Endometrium (tissue), 2 donors: ENCODE data around the gene FGF1.

Experiments
- FAIRE-seq: peaks from 2 replicates; lab custom pipeline; 2012; peaks lifted over from hg19 to GRCh38; lab: Jason Lieb, UNC
- donor health status: control.
- donor health status: control.

The FGF1 gene

DNA sequence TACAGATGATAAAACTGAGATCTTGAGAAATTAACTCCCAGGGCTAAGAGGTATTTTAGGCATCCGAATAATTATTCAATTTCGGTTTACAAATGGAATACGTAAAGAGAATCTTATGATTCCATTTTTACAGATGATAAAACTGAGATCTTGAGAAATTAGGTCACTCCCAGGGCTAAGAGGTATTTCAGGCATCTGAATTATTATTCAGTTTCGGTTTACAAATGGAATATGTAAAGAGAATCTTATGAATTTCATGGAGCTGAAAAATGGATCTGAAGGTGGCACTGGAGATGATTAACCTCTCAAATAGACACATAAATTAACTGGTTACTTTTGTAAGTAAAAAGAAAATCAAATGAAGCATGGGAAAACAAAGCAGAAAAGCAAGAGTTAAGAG, 44.2 kb downstream of the FGF1 start:
- no peak for FAIRE-seq

DNA sequence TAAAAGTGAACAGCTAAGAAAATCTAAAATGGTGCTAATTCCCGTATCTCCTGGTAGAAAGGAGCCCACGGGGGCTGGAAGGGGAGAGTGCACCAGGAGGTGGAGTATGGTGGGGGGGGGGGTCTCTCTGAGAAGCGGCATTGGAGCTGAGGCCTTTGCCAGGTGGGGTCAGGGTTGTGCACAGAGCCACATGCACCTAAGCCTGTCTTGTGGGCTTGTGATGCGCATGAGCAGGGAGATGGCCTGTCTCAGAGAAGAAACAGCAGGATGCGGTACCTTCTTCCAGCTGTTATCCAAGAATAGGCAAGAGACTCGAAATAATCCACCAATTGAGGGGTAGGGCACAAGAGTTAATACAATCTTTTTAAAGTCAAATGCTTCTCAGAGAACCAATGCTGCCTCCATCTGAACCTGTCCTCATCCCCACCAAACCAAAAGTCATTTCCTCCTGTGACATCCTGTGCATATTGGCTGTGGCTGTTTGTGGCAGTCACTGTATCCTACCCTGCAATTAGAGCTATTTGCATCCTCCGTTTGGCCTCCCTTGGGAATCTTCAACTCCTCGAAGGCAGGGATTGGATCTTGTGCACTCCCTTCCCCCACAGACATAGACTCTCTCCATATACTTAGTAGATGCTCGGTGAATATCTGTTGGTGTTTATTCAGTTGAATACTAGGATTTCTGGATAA, 45.4 kb downstream of the FGF1 start:
- no peak for FAIRE-seq

DNA sequence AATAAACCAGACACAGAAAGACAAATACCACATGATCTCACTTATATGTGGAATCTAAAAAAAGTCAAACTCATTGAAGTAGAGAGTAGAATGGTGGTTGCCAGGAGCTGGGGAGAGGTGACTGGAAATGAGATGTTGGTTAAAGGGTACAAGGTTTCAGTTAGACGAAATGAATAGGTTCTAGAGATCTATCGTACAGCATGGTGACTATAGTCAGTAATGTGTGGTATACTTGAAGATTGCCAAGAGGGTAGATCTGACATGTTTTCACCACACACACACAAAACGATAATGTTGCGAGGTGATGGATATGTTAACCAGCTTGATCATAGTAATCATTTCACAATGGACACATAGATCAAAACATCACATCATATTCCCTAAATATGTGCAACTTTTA, 46.4 kb downstream of the FGF1 start:
- FAIRE-seq = no peak

DNA sequence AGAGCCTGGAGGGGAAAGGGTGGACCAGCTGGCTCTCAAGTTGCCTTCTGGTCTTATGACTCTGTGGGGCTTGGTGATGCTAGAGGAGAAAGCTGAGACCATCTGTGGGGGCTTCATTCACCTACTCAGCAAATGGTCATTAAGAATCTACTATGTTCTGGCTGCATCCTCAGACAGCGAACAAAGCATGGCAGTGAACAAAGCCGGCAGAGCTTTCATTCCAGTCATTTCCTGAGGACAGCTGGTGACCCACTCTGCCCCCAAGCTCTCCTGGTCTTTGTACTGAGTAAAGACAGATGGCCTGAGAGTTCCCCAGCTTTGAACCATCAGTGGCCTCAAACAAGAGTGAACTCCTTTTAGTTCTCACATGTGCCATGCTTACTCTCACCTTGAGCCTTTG, 48.0 kb downstream of the FGF1 start:
- FAIRE-seq = no peak

DNA sequence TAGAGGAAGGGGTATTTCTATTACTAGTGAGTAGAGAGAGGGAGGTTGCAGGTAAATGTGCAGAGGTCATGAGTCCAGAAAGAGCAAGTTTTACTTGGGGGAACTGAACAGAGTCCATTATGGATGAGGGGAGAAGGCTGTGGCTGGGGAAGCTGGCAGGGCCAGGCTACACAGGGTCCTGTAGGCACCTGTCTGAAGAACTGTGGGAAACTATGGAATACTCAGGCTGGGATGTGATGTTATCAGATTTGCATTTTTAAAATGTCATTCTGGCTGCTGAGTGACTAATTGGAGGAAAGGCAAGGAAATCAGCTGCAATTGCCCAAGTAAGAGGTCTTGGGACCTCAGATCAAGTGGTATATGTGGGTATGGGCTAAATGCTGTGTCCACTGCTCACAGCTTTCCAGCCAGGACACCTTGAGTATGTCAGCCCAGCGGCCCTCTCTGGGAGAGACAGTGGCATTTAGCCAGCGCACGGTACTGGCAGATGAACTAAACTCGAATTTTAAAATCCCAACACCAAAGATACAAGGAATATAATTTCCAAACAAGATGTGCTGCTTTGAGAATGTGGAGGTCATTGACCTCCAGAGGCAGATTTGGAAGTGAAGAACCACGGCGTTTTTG, 49.1 kb downstream of the FGF1 start:
- no peak for FAIRE-seq

DNA sequence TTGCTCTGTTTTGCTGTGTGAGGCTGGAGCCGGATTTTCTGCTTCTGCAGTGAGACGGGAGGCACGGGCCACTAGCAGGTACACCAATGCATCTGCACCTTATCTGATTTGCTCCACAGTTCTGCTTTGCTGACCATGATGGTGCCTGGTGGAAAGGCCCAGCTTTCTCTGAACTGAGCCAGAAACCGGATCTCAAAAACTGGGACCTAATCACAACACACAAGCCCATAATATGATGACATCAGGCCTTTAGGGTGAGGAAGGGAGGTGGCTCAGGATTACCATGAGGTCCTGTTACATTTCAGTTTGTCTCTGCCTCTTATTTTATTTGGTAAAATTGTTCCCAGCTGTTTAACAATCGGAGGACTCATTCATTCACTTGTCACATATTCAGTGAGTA, 49.8 kb downstream of the FGF1 start:
- no peak for FAIRE-seq

DNA sequence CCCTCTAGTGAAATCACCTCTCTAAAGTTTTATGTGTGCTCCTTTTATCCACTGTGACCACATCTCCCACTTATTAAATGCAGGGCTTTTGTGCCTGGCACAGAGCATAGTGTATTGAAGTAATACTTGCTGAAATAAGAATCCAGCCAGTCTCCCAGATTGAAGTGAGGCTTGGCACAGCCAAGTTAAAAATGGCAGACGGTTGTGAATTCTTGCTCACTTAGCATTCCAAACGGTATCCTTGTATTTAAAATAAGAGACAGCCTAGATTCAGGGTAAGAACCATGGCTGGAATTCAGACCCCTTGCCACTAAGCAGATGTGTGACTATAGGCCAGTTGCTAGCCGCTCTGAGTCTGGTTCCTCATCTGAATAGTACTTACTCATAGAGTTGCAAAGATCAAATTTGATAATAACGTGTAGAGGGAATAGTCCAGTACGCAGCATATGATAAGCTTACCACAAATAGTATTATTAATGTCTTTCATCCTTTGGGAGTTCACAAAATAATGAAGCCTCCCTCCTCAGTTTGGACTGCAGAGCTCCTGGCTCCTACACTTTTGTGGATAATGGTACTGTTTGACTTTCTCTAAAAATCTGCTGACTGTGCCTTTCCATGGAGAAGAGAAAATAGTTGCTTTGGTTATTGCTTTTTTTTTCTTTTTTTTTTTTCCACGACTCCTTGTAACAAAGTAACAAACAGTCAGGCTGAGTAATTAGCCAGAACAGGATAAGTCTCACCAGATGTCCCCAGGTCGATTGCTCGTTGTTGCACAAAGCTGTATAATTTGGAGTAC, 51.5 kb downstream of the FGF1 start:
- FAIRE-seq = peak; percentile 96

DNA sequence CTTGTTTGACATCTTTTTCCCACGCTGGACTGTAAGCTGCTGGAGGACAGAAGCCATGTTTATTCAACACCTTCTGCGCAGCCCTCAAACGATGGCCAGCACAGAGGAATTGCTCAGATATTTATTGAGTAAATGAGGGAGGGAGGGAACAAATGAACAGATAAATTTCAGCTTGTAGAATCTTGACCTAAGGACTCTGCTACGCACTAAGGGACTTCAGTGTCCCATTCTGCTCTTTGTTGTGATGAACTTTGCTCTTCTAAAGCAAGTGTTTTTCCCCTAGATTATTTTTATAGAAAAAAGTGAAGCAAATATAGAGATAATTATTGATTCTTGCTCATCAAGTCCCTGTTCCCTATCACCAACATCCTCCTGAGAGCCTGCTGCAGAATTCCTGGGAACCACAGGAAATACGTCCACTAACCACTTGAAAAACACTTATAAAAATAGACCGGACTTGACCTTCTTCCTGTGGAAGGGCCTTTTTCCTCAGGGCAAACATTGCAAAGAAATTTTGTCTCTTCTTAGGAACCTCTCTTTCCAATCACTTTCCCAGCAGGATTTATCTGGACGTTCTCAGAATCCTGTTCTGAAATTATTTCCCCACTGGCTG, 54.9 kb downstream of the FGF1 start:
- FAIRE-seq = no peak

DNA sequence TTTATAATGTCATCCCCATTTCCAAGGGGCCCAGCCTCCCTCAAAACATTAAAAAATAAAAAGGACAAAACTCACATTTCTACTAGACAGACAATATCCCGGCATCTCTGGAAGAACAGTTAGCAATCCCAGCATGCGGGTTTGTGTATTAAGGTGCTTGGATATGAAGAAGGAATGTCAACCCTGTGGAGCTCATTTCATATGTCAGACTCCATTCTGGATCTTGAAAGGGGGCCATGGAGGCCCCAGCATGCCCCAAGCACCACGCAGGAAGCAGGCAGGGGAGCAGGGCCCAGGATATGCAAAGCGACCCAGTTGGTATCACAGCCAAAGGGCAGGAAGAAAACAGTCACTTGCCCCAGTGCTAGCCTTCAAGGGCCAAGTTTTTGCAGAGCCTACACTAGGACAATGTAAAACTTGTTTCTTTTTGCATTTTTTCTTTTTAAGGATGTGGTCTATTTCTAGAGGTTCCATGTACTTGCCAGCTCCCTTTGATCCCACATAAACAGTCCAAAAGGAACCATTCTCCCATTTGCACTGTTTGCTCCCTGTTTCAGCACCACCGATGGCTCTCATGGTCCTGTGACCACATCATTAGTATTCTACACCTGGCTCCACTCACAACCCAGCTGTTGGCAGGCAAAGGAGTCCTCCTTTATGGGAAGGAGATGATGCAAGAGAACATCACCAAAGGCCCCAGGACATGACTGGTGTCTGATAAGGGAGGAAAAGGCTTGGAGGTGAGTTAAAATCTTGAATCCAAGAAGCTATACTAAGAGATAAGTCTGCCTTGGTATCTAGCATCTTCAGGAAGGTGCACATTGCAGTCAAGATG, 58.3 kb downstream of the FGF1 start:
- FAIRE-seq = no peak

DNA sequence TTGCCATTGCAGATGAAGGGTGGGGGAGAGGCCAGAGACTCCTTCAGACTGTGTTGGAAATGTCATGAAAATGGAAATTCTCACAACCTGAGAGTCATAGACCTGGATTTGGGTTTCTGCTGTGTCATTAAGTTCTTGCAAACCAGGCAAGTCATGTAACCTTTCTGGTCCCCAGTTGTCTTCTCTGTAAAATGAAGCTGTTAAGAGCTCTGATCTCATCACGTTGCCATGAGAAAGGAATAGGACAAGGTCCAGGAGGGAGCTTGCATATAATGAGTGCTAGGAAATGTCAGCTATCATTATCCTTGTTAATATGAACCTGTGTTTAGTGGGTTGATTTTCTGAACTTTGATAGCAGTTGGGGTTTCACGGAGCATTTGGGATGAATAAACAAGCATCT, 59.1 kb downstream of the FGF1 start:
- no peak for FAIRE-seq

DNA sequence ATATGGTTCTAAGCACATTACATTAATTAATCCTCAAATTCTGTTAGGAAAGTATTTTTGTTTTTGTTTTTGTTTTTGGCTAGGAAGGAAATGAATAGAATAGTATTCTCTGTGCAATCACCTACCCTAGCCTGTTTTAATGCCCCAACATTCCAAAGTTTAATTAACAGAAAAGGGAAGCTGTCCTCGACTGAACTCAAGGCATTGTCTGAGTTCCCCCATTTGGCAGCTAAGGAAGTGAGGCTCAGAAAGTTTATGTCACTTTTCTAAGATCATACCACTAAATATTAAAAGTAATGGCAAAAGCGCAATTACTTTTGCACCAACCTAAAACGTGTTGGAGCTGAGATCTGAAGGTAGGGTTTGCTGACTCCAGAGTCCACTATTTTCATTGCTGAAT, 59.8 kb downstream of the FGF1 start:
- no peak for FAIRE-seq

DNA sequence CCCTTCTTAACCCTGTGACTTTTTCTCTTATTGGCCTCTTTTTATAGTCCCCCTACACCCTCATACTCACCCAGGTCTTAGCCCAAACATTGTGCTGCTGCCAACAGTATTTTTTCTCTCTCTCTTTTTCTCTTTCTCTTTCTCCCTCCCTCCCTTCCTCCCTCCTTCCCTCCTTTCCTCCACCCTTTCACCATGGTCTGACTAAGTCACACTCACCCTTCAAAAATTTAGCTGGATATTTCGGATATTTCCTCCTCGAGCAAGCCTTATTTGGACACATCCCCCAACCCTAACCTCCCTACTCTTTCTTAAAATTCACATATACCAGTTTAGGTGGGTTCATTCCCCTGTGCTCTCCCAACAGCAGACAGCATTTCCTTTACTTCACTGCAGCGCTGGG, 64.7 kb downstream of the FGF1 start:
- FAIRE-seq = no peak

DNA sequence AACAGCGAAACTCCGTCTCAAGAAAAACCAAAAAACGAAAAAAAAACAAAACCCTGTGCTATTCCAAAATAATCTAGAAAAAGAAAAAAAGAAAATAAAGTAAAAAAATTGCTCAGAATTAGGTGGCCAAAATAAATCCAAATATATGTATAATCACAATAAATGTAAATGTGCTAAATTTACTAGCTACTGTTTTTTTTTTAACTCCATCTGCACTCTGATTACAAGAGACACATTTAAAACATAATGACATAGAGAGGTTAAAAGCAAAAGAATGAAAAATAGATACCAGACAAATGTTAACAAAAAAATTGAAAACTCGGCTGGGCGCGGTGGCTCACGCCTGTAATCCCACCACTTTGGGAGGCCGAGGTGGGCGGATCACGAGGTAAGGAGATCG, 66.1 kb downstream of the FGF1 start:
- no peak for FAIRE-seq

DNA sequence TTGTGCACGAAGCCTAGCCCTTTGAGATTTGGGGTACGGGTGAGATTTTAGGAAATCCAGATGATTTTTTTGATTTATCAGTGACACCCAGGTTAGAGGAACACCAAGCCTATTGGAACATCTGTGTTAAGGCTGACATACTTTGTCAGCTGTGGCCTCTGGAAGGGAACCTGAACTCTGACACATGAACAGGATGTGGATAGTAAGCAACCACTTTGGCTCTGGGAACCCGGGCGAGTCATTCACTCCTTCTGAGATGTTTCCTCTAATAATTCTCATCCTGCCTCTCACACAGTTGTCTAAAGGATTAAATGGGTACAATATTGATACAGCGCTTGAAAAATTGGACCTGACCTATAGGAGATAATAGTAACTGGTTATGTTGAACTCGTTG, 67.8 kb downstream of the FGF1 start:
- no peak for FAIRE-seq

DNA sequence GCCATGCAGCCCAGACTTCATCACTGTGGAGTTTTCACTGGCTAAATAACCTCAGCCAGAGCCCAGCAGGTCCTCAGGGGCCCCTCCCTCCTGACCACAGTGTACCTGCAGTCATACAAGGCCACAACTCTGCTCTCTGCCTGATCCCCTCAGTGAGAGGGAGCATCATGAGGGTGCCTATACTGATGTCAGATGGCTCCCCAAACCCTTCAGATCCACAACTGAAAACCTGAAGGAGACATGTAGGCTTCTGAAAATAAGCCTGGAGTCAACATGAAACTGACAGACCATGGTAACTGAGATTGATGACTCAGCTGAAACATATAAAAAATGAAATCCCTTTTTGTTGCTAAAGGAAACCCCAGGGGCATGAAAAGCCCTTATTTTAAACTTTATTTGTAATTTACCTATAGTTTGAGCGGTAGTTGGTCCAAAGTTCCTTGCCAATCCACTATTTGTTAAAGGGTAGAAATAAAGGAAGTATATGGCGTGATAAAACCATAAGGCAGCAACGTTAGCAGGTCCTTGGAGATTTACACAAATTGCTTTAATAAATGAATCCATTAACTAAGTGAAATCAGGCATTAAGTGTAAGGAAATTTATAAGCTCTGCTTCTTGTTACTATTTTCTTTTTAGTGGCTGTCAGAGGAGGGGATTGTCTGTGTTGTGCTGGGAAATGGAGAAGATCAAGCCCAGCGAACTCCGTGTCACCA, 68.3 kb downstream of the FGF1 start:
- FAIRE-seq = no peak

DNA sequence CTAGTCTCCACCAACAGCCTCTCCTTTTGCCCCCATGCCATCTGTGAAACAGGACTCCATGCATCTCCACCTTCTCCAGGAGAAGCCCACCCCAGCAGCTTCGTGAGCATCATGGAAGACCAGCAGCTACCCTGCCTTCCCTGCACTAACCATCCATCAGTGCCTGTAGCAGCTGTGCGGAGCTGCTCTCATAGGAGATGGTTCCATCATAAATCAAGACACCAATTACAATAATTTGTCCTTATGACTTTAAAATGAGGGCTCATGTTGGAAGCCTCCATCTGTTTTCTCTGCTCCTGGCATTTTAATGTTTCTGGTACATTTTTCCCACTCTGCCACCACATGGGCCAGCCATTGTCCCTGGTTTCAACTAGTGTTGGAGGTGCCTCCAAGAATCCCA, 69.9 kb downstream of the FGF1 start:
- no peak for FAIRE-seq

DNA sequence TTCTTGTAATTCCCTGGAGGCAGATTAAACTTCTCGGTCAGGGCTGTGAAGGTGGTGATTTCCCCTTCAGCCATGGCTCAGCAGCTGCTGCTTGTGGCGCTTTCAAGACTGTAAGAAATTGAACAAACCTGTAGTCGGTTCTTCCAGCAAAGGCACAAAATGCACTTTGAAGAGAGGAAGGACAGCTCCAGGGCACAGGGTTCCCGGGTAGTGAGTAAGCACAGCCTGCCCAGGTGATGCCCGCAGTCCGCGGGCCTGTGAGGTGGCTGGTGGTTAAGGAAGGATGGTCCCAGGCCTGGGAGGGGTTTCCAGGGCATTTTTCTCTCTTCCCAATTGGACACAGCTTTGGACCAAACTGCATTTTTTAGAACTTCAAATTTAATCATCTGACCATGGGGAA, 71.8 kb downstream of the FGF1 start:
- FAIRE-seq = no peak

DNA sequence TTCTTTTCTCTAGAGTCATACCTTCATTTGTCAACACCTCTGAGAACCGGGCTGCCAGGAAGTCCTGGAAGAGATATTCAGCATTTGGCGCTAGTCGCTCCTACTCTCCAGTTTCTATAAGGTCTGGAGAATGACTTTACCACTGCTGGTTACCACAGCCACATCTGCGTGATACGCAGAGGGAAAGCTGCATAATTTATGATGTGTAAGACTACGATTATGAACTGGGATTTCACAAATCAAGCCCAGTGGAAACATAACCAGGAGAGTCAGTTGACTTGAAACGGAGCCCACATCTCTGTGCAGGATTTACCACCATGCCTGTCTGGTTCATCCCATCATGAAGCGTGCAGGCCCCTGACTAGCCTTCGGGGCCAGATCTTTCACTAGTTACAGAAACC, 72.6 kb downstream of the FGF1 start:
- FAIRE-seq = no peak

DNA sequence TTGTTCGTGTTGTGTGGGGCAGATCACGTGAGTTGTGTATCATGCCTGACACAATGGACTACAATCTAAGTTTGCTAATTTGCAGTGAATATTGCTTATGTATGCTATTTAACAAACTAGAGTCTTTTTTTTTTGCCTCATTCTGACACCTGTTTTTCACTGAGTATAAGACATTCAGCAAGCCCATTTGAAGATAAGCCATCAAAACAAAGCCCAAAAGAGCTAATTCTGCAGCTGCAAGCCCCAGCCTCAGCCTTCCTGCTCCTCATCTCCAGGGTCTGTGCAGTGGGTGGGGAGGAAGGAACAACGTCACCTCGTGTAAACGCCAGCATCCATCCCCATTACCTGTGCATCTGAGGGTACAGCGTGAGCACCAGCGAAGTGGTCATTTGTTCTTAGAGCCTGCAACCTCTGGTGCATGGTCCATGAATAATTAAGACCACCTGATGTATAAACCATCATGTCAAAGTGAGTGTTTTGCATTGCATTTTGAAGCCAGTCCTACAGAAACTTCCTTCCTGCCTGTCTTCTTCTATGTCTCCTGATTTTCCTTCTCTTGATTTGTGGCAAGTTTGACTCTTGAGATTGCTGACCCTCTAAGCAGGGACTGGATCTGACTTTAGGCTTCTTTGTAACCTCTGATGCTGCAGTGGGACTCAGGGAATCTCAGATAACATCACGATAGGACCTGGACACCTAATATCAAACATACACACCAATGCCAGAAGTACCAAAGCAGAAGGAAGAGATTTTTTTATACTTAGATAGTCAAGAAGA, 73.2 kb downstream of the FGF1 start:
- no peak for FAIRE-seq

DNA sequence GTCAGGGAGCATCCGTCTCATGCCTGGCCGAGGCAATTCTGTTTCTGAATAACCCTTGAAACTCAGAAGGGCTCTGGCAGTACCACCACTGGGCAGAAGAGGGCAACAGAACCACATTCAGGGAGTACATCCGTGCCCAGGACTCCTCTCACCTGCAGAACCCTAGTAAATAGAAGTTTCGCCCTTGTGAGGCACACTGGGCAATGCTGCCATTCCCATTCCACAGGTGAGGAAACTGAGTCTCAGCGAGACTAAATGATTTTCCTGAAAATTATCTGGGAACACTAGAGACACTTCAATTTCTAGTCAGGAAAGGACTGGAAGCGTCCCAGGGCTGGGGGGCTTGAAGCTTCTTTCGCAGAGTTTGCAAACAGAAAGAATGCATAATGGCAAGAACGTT, 74.7 kb downstream of the FGF1 start:
- FAIRE-seq = no peak
